K562 (cell line): ENCODE measurements around the gene SLC26A5. TPM values are rescaled to one million over a fixed set of nuclear protein-coding genes. Genes with fewer than 3 reads are reported as not detected.
A peak's percentile ranks its signal among the peaks of the same experiment; 100 is the strongest.

Experiments
- BCOR ChIP-seq: fragments of 450-650 bp; IDR thresholded peaks from 2 replicates; pipeline ENCODE4 v1.6.1; 2016
- CBX1 ChIP-seq: sonication (generic); IDR thresholded peaks from 2 replicates; pipeline ENCODE4 v1.6.1; 2016; ENCODE audit warnings: antibody characterized with exemption, low read depth, mild to moderate bottlenecking
- CBX3 ChIP-seq, 2 experiments: IDR thresholded peaks; 1 replicate in 1 of 2; 2 replicates in 1 of 2; pipeline ENCODE4 v1.6.1; 2012; ENCODE audit warnings: inconsistent platforms in 2 of 2, low read length in 2 of 2, borderline replicate concordance in 1 of 2, control low read depth in 1 of 2
- CREB3 ChIP-seq: fragments of 450-650 bp; conservative IDR thresholded peaks from 2 replicates; pipeline ENCODE4 v1.6.1; 2016; ENCODE audit warnings: missing genetic modification characterization, low read depth, mild to moderate bottlenecking, missing compliant biosample characterization, moderate library complexity
- ELF1 ChIP-seq: fragments of 200-800 bp; sonication (Bioruptor generic); IDR thresholded peaks from 2 replicates; pipeline ENCODE4 v1.6.1; 2016; ENCODE audit warnings: missing genetic modification characterization, missing compliant biosample characterization
- ESRRA ChIP-seq: fragments of 450-650 bp; IDR thresholded peaks from 2 replicates; pipeline ENCODE4 v1.6.1; 2014; ENCODE audit warnings: low read depth, mild to moderate bottlenecking, moderate library complexity, borderline replicate concordance
- ETV1 ChIP-seq: fragments of 450-650 bp; conservative IDR thresholded peaks from 2 replicates; pipeline ENCODE4 v1.6.1; 2016; ENCODE audit warnings: missing genetic modification characterization, control low read depth, low read depth, missing compliant biosample characterization
- GTF3C2 ChIP-seq: IDR thresholded peaks from 3 replicates; pipeline ENCODE4 v1.6.1; 2011; ENCODE audit warnings: borderline replicate concordance, mild to moderate bottlenecking, moderate library complexity; ENCODE audit not compliant: insufficient read length; ENCODE audit errors: extremely low read depth
- IFI16 ChIP-seq: fragments of 250-450 bp; sonication (Bioruptor Pico); IDR thresholded peaks from 2 replicates; pipeline ENCODE4 v2.1.2; 2022; ENCODE audit warnings: mild to moderate bottlenecking, inconsistent platforms
- IRF9 ChIP-seq: fragments of 450-650 bp; IDR thresholded peaks from 2 replicates; pipeline ENCODE4 v1.6.1; 2016; ENCODE audit warnings: missing biosample characterization, missing genetic modification characterization
- MCM7 ChIP-seq, 2 experiments: fragments of 450-650 bp; IDR thresholded peaks; 2 replicates each; pipeline ENCODE4 v1.6.1; 2016 to 2018
- MIER1 ChIP-seq: fragments of 450-650 bp; IDR thresholded peaks from 2 replicates; pipeline ENCODE4 v1.6.1; 2016; ENCODE audit warnings: antibody characterized with exemption, mild to moderate bottlenecking, low read depth
- MYBL2 ChIP-seq, 2 experiments: fragments of 450-650 bp in 1 of 2; sonication (generic) in 1 of 2; formaldehyde crosslinking in 1 of 2; IDR thresholded peaks; 2 replicates each; pipeline versions ENCODE4 v1.6.1 to v1.8.1; 2017 to 2022; ENCODE audit warnings: borderline replicate concordance in 1 of 2, inconsistent platforms in 1 of 2, low read depth in 1 of 2, mild to moderate bottlenecking in 1 of 2, missing genetic modification reagents in 1 of 2, moderate library complexity in 1 of 2
- NR2C2 ChIP-seq, 2 experiments: fragments of 200-800 bp in 1 of 2; sonication (Bioruptor generic) in 1 of 2; sonication (generic) in 1 of 2; formaldehyde crosslinking in 1 of 2; IDR thresholded peaks; 2 replicates each; pipeline versions ENCODE4 v1.6.1 to v1.8.0; 2016 to 2022; ENCODE audit warnings: mild to moderate bottlenecking in 1 of 2, missing compliant biosample characterization in 1 of 2, missing genetic modification characterization in 1 of 2, missing genetic modification reagents in 1 of 2
- RB1 ChIP-seq: fragments of 450-650 bp; IDR thresholded peaks from 2 replicates; pipeline ENCODE4 v1.6.1; 2017; ENCODE audit warnings: low read depth, mild to moderate bottlenecking
- RBM34 ChIP-seq: fragments of 200-400 bp; formaldehyde crosslinking; IDR thresholded peaks from 2 replicates; pipeline ENCODE4 v1.6.1; 2018; ENCODE audit warnings: low read length, borderline replicate concordance; ENCODE audit not compliant: insufficient read depth
- SRSF9 ChIP-seq: fragments of 200-400 bp; formaldehyde crosslinking; IDR thresholded peaks from 2 replicates; pipeline ENCODE4 v1.6.1; 2017; ENCODE audit warnings: low read depth, low read length, borderline replicate concordance
- SUPT5H ChIP-seq: fragments of 450-650 bp; IDR thresholded peaks from 2 replicates; pipeline ENCODE4 v1.6.1; 2016
- TEAD1 ChIP-seq, 2 experiments: fragments of 450-650 bp in 1 of 2; sonication (generic) in 1 of 2; formaldehyde crosslinking; IDR thresholded peaks; 2 replicates each; pipeline versions ENCODE4 v1.4.0 to v1.8.0; 2020 to 2022; ENCODE audit warnings: mild to moderate bottlenecking in 2 of 2, missing genetic modification reagents in 1 of 2
- ZC3H11A ChIP-seq: IDR thresholded peaks from 2 replicates; pipeline ENCODE4 v1.6.1; 2012; ENCODE audit warnings: low read depth, low read length, improper control_type of control experiment
- ZEB2 ChIP-seq: fragments of 450-650 bp; IDR thresholded peaks from 2 replicates; pipeline ENCODE4 v1.6.1; 2016
- ZNF24 ChIP-seq: fragments of 450-650 bp; IDR thresholded peaks from 2 replicates; pipeline ENCODE4 v1.6.1; 2016
- ZNF41 ChIP-seq: fragments of 250-450 bp; sonication (Bioruptor Pico); conservative IDR thresholded peaks from 2 replicates; pipeline ENCODE4 v1.4.0; 2020; ENCODE audit warnings: mild to moderate bottlenecking
- ZSCAN32 ChIP-seq: fragments of 450-650 bp; formaldehyde crosslinking; IDR thresholded peaks from 2 replicates; pipeline ENCODE4 v1.4.0; 2020; ENCODE audit warnings: mild to moderate bottlenecking, moderate library complexity
- ZZZ3 ChIP-seq: fragments of 450-650 bp; IDR thresholded peaks from 2 replicates; pipeline ENCODE4 v1.6.1; 2016; ENCODE audit warnings: antibody characterized with exemption, mild to moderate bottlenecking, moderate library complexity
- polyA plus RNA-seq, 8 experiments: library from polyadenylated mRNA; depleted of rRNA in 4 of 8; stranded (reverse) in 5 of 8; unstranded in 3 of 8; fragments of >200 nt; fragmentation: Nextera tagmentation in 2 of 8; fragmentation: Illumina TruSeq in 1 of 8; extraction: Ambion mirVana in 2 of 8; extraction: Trizol in 1 of 8; gene quantifications; 2 replicates each; pipeline versions ENCODE4 v1.2.1 to v1.2.3, GENCODE V29; 2011 to 2014; ENCODE audit warnings: inconsistent platforms in 1 of 8, missing spikeins in 1 of 8
- total RNA-seq, 7 experiments: library from RNA; depleted of rRNA in 6 of 7; stranded (reverse); fragments of >200 nt in 6 of 7; fragmentation: Illumina TruSeq in 2 of 7; extraction: Trizol in 2 of 7; gene quantifications; 2 replicates each; pipeline versions ENCODE4 v1.2.1 to v1.2.3, GENCODE V29; 2011 to 2021; ENCODE audit warnings: low replicate concordance in 1 of 7

SLC26A5 gene
- total and polyA plus RNA-seq, 9 of the 15 experiments (the other 6 are each of a cell fraction or from before 2014, with no cell fraction given), result not detected

- peak; percentile 45 for TF ChIP-seq MYBL2 (IDR thresholded peaks at IDR 0.05; ENCODE audit: low read depth)
- TF ChIP-seq MYBL2 (CRISPR knock-in tag; IDR thresholded peaks at IDR 0.05; ENCODE audit: borderline replicate concordance), result no peak
- TF ChIP-seq ZNF24, result peak; percentile 79
- TF ChIP-seq RBM34, result no peak
- no peak for TF ChIP-seq MCM7 (IDR thresholded peaks at IDR 0.05)
- TF ChIP-seq ESRRA, result peak; percentile 83; the same call in 1 of the 2 replicates
- no peak; the same call in none of the 2 replicates for TF ChIP-seq RB1
- TF ChIP-seq SUPT5H, result peak; percentile 94
- TF ChIP-seq ELF1 (tag), result peak; percentile 97
- TF ChIP-seq IFI16 (CRISPR knock-in tag), result no peak
- peak; percentile 88 for TF ChIP-seq NR2C2 (CRISPR knock-in tag; IDR thresholded peaks at IDR 0.05)
- peak; percentile 97 for TF ChIP-seq NR2C2 (tag; IDR thresholded peaks at IDR 0.05)
- TF ChIP-seq SRSF9, result no peak
- 0 out of 2 replicates have a peak, but pooled peaks have one; percentile 29 for TF ChIP-seq BCOR
- TF ChIP-seq MIER1, result no peak
- TF ChIP-seq CREB3 (tag), result no peak
- no peak for TF ChIP-seq ZC3H11A
- TF ChIP-seq CBX1, result peak; percentile 74
- TF ChIP-seq ZSCAN32 (CRISPR knock-in tag), result no peak
- peak in 1 of 2 experiments; percentile 84; a peak in 3 of 4 replicates for TF ChIP-seq TEAD1 (CRISPR knock-in tag; IDR thresholded peaks at IDR 0.05)
- peak; percentile 91 for TF ChIP-seq ETV1 (tag)
- peak; percentile 98 for TF ChIP-seq ZEB2
- TF ChIP-seq ZNF41 (CRISPR knock-in tag), result no peak
- peak in 1 of 2 experiments; percentile 94; a peak in 2 of 3 replicates for TF ChIP-seq CBX3 (IDR thresholded peaks at IDR 0.05; ENCODE audit: borderline replicate concordance in 1 of 2, low read length in 2 of 2)
- no peak for TF ChIP-seq IRF9 (tag)
- TF ChIP-seq ZZZ3, result 0 out of 2 replicates have a peak, but pooled peaks have one; percentile 39
- TF ChIP-seq GTF3C2, result no peak
Measured at GRCh38 chr7:103344453-103345149, 101.4 kb downstream of the SLC26A5 start, which contains the start of gene DNAJC2 (continued).
